Activated T-cell treated with anti-CD3 and anti-CD28 coated beads, Interleukin-2, amount 50 U/mL, for 72 hours (primary cell): ENCODE measurements around the gene RNF187. TPM values are rescaled to one million over a fixed set of nuclear protein-coding genes. Genes with fewer than 3 reads are reported as not detected.

Source experiments
- ATAC-seq, 2 donors: fragments of 150-1000 bp; cut with Tn5 transposase; replicated peaks in 1 of 2; 2 replicates each; pipeline ENCODE4 v1.10.0; 2021; ENCODE audit warnings: moderate library complexity in 2 of 2, mild to moderate bottlenecking in 1 of 2
- DNase-seq, 2 donors: peaks; one replicate each; pipeline ENCODE4 v3.0.0; 2021 to 2022; ENCODE audit warnings: mixed read lengths in 1 of 2
- H3K27ac Mint-ChIP-seq: one replicate; pipeline ENCODE4 v1.8.0; 2022; ENCODE audit warnings: mild to moderate bottlenecking, moderate library complexity, mixed read lengths
- H3K27me3 Mint-ChIP-seq: one replicate; pipeline ENCODE4 v1.8.0; 2022; ENCODE audit warnings: low read depth, mixed read lengths
- H3K36me3 Mint-ChIP-seq, 2 donors: one replicate each; pipeline ENCODE4 v1.8.0; 2022; ENCODE audit warnings: mixed read lengths in 2 of 2, mild to moderate bottlenecking in 1 of 2; ENCODE audit not compliant: insufficient read depth in 2 of 2
- H3K4me1 Mint-ChIP-seq: one replicate; pipeline ENCODE4 v1.8.0; 2022; ENCODE audit warnings: low read depth, mixed read lengths
- H3K4me3 Mint-ChIP-seq, 2 donors: one replicate each; pipeline ENCODE4 v1.8.0; 2022; ENCODE audit warnings: mild to moderate bottlenecking in 2 of 2, mixed read lengths in 2 of 2, moderate library complexity in 2 of 2
- H3K9me3 Mint-ChIP-seq, 2 donors: one replicate each; pipeline ENCODE4 v1.8.0; 2022; ENCODE audit warnings: mixed read lengths in 2 of 2
- total RNA-seq, 2 donors: library from RNA; stranded (reverse); gene quantifications; one replicate each; pipeline ENCODE4 v1.2.3, GENCODE V29; 2022

Gene RNF187
- total RNA-seq, 2 donors from 2014 or later, result 306 to 339 TPM

GRCh38 chr1:228478912-228479711, 8.1 kb upstream of the RNF187 start:
- Mint-ChIP-seq H3K9me3 (no peaks in the 10 kb centered on the region), H3K36me3 (no peaks in the 10 kb centered on the region), H3K27ac (peak overlapping the region; percentile 85), H3K4me1 (peaks cover 32% of the 10 kb centered on the region), H3K27me3 (no peaks in the 10 kb centered on the region), H3K4me3 (peak overlapping the region; percentile 58 to 73)
- peak in 1 of 2 donors; percentile 33 for DNase-seq
- peak; percentile 72 to 86 for ATAC-seq

- H3K27me3 Mint-ChIP-seq, result no peaks in the 10 kb centered on the region
- H3K36me3 Mint-ChIP-seq, result peaks cover 5 to 6% of the 10 kb centered on the region in 2 donors
- no peak for DNase-seq
- H3K4me3 Mint-ChIP-seq, result no peak overlapping the region
- H3K9me3 Mint-ChIP-seq, result no peaks in the 10 kb centered on the region
- H3K27ac Mint-ChIP-seq, result no peak overlapping the region
- H3K4me1 Mint-ChIP-seq, result peaks cover 27% of the 10 kb centered on the region
- no peak for ATAC-seq
Measured at GRCh38 chr1:228483789-228484188, 3.4 kb upstream of the RNF187 start.

- Mint-ChIP-seq H3K9me3 (no peaks in the 10 kb centered on the region), H3K4me1 (peaks cover 38% of the 10 kb centered on the region), H3K27ac (peak overlapping the region; percentile 100), H3K36me3 (peaks cover 13 to 21% of the 10 kb centered on the region in 2 donors), H3K4me3 (peak overlapping the region; percentile 92 to 93), H3K27me3 (no peaks in the 10 kb centered on the region)
- DNase-seq (peak; percentile 86 to 87), ATAC-seq (peak; percentile 75 to 79)
Measured at GRCh38 chr1:228486596-228487335, 416 bp upstream of the RNF187 start.

GRCh38 chr1:228488125-228488817, 1.1 kb downstream of the RNF187 start:
- H3K36me3 Mint-ChIP-seq, result peaks cover 13 to 29% of the 10 kb centered on the region in 2 donors
- H3K4me3 Mint-ChIP-seq, result peak overlapping the region; percentile 85 to 96
- H3K27ac Mint-ChIP-seq, result peak overlapping the region; percentile 94
- no peaks in the 10 kb centered on the region for H3K27me3 Mint-ChIP-seq
- no peaks in the 10 kb centered on the region for H3K9me3 Mint-ChIP-seq
- DNase-seq, result no peak
- H3K4me1 Mint-ChIP-seq, result peaks cover 26% of the 10 kb centered on the region
- ATAC-seq, result peak in 1 of 2 donors; percentile 16

- Mint-ChIP-seq H3K4me3 (peak overlapping the region; percentile 85 to 96), H3K9me3 (no peaks in the 10 kb centered on the region), H3K36me3 (peaks cover 16 to 32% of the 10 kb centered on the region in 2 donors), H3K4me1 (peaks cover 26% of the 10 kb centered on the region), H3K27me3 (no peaks in the 10 kb centered on the region), H3K27ac (peak overlapping the region; percentile 94)
- ATAC-seq (no peak), DNase-seq (no peak)
Measured at GRCh38 chr1:228488818-228489674, 1.9 kb downstream of the RNF187 start.

- Mint-ChIP-seq H3K9me3 (no peaks in the 10 kb centered on the region), H3K4me1 (peaks cover 33% of the 10 kb centered on the region), H3K27me3 (no peaks in the 10 kb centered on the region), H3K36me3 (peaks cover 20 to 34% of the 10 kb centered on the region in 2 donors), H3K4me3 (peak overlapping the region; percentile 85 to 96), H3K27ac (peak overlapping the region; percentile 94)
- peak; percentile 62 to 69 for DNase-seq
- peak; percentile 10 to 38 for ATAC-seq
Measured at GRCh38 chr1:228490120-228491078, 3.2 kb downstream of the RNF187 start.

GRCh38 chr1:228493141-228494043, 6.2 kb downstream of the RNF187 start:
- DNase-seq, result no peak
- Mint-ChIP-seq H3K9me3 (no peaks in the 10 kb centered on the region), H3K4me3 (no peak overlapping the region), H3K36me3 (peaks cover 14 to 45% of the 10 kb centered on the region in 2 donors), H3K27ac (peak overlapping the region; percentile 3), H3K4me1 (peaks cover 47% of the 10 kb centered on the region), H3K27me3 (no peaks in the 10 kb centered on the region)
- no peak for ATAC-seq

- H3K36me3 Mint-ChIP-seq, result peaks cover 14 to 43% of the 10 kb centered on the region in 2 donors
- peaks cover 43% of the 10 kb centered on the region for H3K4me1 Mint-ChIP-seq
- H3K4me3 Mint-ChIP-seq, result no peak overlapping the region
- ATAC-seq (no peak), DNase-seq (no peak)
- H3K27ac Mint-ChIP-seq, result no peak overlapping the region
- no peaks in the 10 kb centered on the region for H3K9me3 Mint-ChIP-seq
- no peaks in the 10 kb centered on the region for H3K27me3 Mint-ChIP-seq
Measured at GRCh38 chr1:228494044-228494353, 6.8 kb downstream of the RNF187 start.

- peaks cover 43% of the 10 kb centered on the region for H3K4me1 Mint-ChIP-seq
- H3K9me3 Mint-ChIP-seq, result no peaks in the 10 kb centered on the region
- H3K27ac Mint-ChIP-seq, result no peak overlapping the region
- H3K36me3 Mint-ChIP-seq, result peaks cover 15 to 43% of the 10 kb centered on the region in 2 donors
- no peaks in the 10 kb centered on the region for H3K27me3 Mint-ChIP-seq
- ATAC-seq (no peak), DNase-seq (no peak)
- no peak overlapping the region for H3K4me3 Mint-ChIP-seq
Measured at GRCh38 chr1:228494391-228494790, 7.2 kb downstream of the RNF187 start.

GRCh38 chr1:228494970-228495853, 8.0 kb downstream of the RNF187 start:
- DNase-seq (no peak), ATAC-seq (no peak)
- Mint-ChIP-seq H3K4me3 (no peak overlapping the region), H3K27ac (no peak overlapping the region), H3K4me1 (peaks cover 43% of the 10 kb centered on the region), H3K9me3 (no peaks in the 10 kb centered on the region), H3K36me3 (peaks cover 16 to 37% of the 10 kb centered on the region in 2 donors), H3K27me3 (no peaks in the 10 kb centered on the region)
